ENCODE data around the gene JDP2.

The JDP2 gene

GRCh38 chr14:75443203-75443969, 15.6 kb downstream of the JDP2 start:
- no peak overlapping the region for H3K4me2 ChIP-seq (ENCODE audit: low read depth, low read length, poor library complexity, severe bottlenecking)
- TF ChIP-seq EZH2phosphoT487 (conservative IDR thresholded peaks at IDR 0.05; ENCODE audit: low read length): no peak
- TF ChIP-seq CTCF (IDR thresholded peaks at IDR 0.05; ENCODE audit: insufficient read depth, low read length, poor library complexity, severe bottlenecking): no peak
- H3K9ac ChIP-seq (ENCODE audit: low read length): no peak overlapping the region
- H2AFZ ChIP-seq (ENCODE audit: low read depth, low read length, severe bottlenecking): no peak overlapping the region
- H3K27ac ChIP-seq (ENCODE audit: low read depth, low read length): 0 out of 2 replicates have a peak overlapping the region, but pooled peaks have one; percentile 3
- no peak overlapping the region for H3K4me3 ChIP-seq (ENCODE audit: insufficient read depth, low read length, poor library complexity, severe bottlenecking)
- no peaks in the 10 kb centered on the region for H3K27me3 ChIP-seq (ENCODE audit: low read length)
- peaks cover 41% of the 10 kb centered on the region for H3K36me3 ChIP-seq (ENCODE audit: low read length)
- no peaks in the 10 kb centered on the region for H3K9me2 ChIP-seq (replicated peaks; ENCODE audit: insufficient read depth, low read length)
- no peaks in the 10 kb centered on the region; the same call in 1 of the 2 replicates for H4K20me1 ChIP-seq (ENCODE audit: low read depth, low read length)
- H3F3A ChIP-seq (ENCODE audit: insufficient read depth): peaks cover 23% of the 10 kb centered on the region
- H3K9me3 ChIP-seq (ENCODE audit: insufficient read depth, low read length): no peaks in the 10 kb centered on the region
- peaks cover 86% of the 10 kb centered on the region for H3K79me2 ChIP-seq (ENCODE audit: insufficient read depth, low read length)

DNA sequence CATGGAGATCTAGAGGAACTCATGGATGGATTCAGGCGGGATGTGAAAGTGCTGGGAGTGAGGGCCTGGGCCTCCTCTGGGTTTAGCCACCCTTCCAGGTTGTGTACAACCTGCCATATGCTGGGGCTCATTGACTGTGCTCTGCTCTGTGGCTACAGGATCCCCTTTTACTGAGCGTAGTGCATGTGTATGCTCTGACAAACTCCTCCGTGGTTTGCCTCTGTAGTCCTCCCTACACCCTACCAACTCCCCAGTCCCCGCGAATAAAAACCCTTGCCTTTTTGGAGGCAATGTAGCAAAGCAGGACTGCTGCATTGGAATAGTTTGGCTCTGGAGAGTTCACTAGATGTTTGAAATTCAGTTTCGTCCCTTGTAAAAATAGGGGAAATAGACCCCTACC, 17.4 kb downstream of the JDP2 start:
- Histone ChIP-seq H3K4me3 (ENCODE audit: insufficient read depth, low read length, poor library complexity, severe bottlenecking) (no peak overlapping the region), H3K36me3 (ENCODE audit: low read length) (peaks cover 40% of the 10 kb centered on the region), H3K79me2 (ENCODE audit: insufficient read depth, low read length) (peaks cover 91% of the 10 kb centered on the region), H3K4me2 (ENCODE audit: low read depth, low read length, poor library complexity, severe bottlenecking) (no peak overlapping the region), H3K27me3 (ENCODE audit: low read length) (no peaks in the 10 kb centered on the region), H3K9ac (ENCODE audit: low read length) (no peak overlapping the region), H3K9me3 (ENCODE audit: insufficient read depth, low read length) (no peaks in the 10 kb centered on the region), H3F3A (ENCODE audit: insufficient read depth) (peaks cover 14% of the 10 kb centered on the region; the same call in 1 of the 2 replicates), H3K27ac (ENCODE audit: low read depth, low read length) (no peak overlapping the region), H4K20me1 (ENCODE audit: low read depth, low read length) (no peaks in the 10 kb centered on the region; the same call in 1 of the 2 replicates), H2AFZ (ENCODE audit: low read depth, low read length, severe bottlenecking) (no peak overlapping the region), H3K9me2 (replicated peaks; ENCODE audit: insufficient read depth, low read length) (no peaks in the 10 kb centered on the region)
- no peak for TF ChIP-seq CTCF (IDR thresholded peaks at IDR 0.05; ENCODE audit: insufficient read depth, low read length, poor library complexity, severe bottlenecking)
- TF ChIP-seq EZH2phosphoT487 (conservative IDR thresholded peaks at IDR 0.05; ENCODE audit: low read length): no peak

- H3K79me2 ChIP-seq (ENCODE audit: insufficient read depth, low read length): peaks cover 90% of the 10 kb centered on the region
Observed at GRCh38 chr14:75445963-75446362, 18.1 kb downstream of the JDP2 start.

More at GRCh38 chr14:75445963-75446362, 18.1 kb downstream of the JDP2 start:
- no peak overlapping the region for H3K4me2 ChIP-seq (ENCODE audit: low read depth, low read length, poor library complexity, severe bottlenecking)
- no peak overlapping the region for H3K9ac ChIP-seq (ENCODE audit: low read length)
- no peaks in the 10 kb centered on the region for H3K27me3 ChIP-seq (ENCODE audit: low read length)
- peaks cover 34% of the 10 kb centered on the region; the same call in 1 of the 2 replicates for H3K36me3 ChIP-seq (ENCODE audit: low read length)
- no peak for TF ChIP-seq EZH2phosphoT487 (conservative IDR thresholded peaks at IDR 0.05; ENCODE audit: low read length)
- TF ChIP-seq CTCF (IDR thresholded peaks at IDR 0.05; ENCODE audit: insufficient read depth, low read length, poor library complexity, severe bottlenecking): no peak
- H4K20me1 ChIP-seq (ENCODE audit: low read depth, low read length): no peaks in the 10 kb centered on the region; the same call in 1 of the 2 replicates
- H3K4me3 ChIP-seq (ENCODE audit: insufficient read depth, low read length, poor library complexity, severe bottlenecking): no peak overlapping the region
- no peaks in the 10 kb centered on the region for H3K9me2 ChIP-seq (replicated peaks; ENCODE audit: insufficient read depth, low read length)
- H3K27ac ChIP-seq (ENCODE audit: low read depth, low read length): no peak overlapping the region
- H3K9me3 ChIP-seq (ENCODE audit: insufficient read depth, low read length): no peaks in the 10 kb centered on the region
- H3F3A ChIP-seq (ENCODE audit: insufficient read depth): peaks cover 13% of the 10 kb centered on the region; the same call in 1 of the 2 replicates
- H2AFZ ChIP-seq (ENCODE audit: low read depth, low read length, severe bottlenecking): no peak overlapping the region

Data from SU-DHL-6 (cell line).